Neural crest cell (in vitro differentiated cells): ENCODE measurements around the gene DNASE1L2. TPM values are rescaled to one million over a fixed set of nuclear protein-coding genes. Genes with fewer than 3 reads are reported as not detected.

Source experiments
- DNase-seq: peaks from one replicate; pipeline ENCODE4 v3.0.0; 2021; ENCODE audit warnings: low read depth, mixed read lengths, low spot score
- H3K27ac Mint-ChIP-seq: one replicate; pipeline ENCODE4 v1.8.0; 2021; ENCODE audit warnings: mild to moderate bottlenecking, mixed read lengths; ENCODE audit not compliant: unreplicated experiment
- H3K27me3 Mint-ChIP-seq: 2 replicates; pipeline ENCODE4 v1.8.0; 2021; ENCODE audit warnings: low read depth, mild to moderate bottlenecking, mixed read lengths
- H3K36me3 Mint-ChIP-seq: 2 replicates; pipeline ENCODE4 v1.8.0; 2021; ENCODE audit warnings: low read depth, mild to moderate bottlenecking, mixed read lengths
- H3K4me1 Mint-ChIP-seq: 2 replicates; pipeline ENCODE4 v1.8.0; 2021; ENCODE audit warnings: mixed read lengths
- H3K4me3 Mint-ChIP-seq: one replicate; pipeline ENCODE4 v1.8.0; 2021; ENCODE audit warnings: mild to moderate bottlenecking, mixed read lengths
- H3K9me3 Mint-ChIP-seq: 2 replicates; pipeline ENCODE4 v1.8.0; 2021; ENCODE audit warnings: mixed read lengths
- CTCF ChIP-seq: fragments of 200-600 bp; sonication (generic); conservative IDR thresholded peaks from 2 replicates; pipeline ENCODE4 v1.5.0; 2021; ENCODE audit warnings: antibody characterized with exemption, mild to moderate bottlenecking
- total RNA-seq: library from RNA; stranded (reverse); gene quantifications from 2 replicates; pipeline ENCODE4 v1.2.1, GENCODE V29; 2021

Gene DNASE1L2
- total RNA-seq, 1 donor from 2014 or later = 1.6 TPM

GRCh38 chr16:2242598-2242997, 6.4 kb downstream of the DNASE1L2 start:
- H3K27ac Mint-ChIP-seq = no peak overlapping the region
- peaks cover 19% of the 10 kb centered on the region for H3K27me3 Mint-ChIP-seq
- H3K4me1 Mint-ChIP-seq = no peaks in the 10 kb centered on the region
- peaks cover 5% of the 10 kb centered on the region for H3K36me3 Mint-ChIP-seq
- DNase-seq = no peak
- H3K9me3 Mint-ChIP-seq = no peaks in the 10 kb centered on the region
- no peak for TF ChIP-seq CTCF
- peak overlapping the region; percentile 4 for H3K4me3 Mint-ChIP-seq

GRCh38 chr16:2243031-2243528, 6.8 kb downstream of the DNASE1L2 start:
- peaks cover 5% of the 10 kb centered on the region for H3K36me3 Mint-ChIP-seq
- H3K4me1 Mint-ChIP-seq = no peaks in the 10 kb centered on the region
- H3K27me3 Mint-ChIP-seq = peaks cover 17% of the 10 kb centered on the region
- H3K4me3 Mint-ChIP-seq = no peak overlapping the region
- DNase-seq = no peak
- H3K27ac Mint-ChIP-seq = no peak overlapping the region
- H3K9me3 Mint-ChIP-seq = no peaks in the 10 kb centered on the region
- TF ChIP-seq CTCF = no peak

- no peak for TF ChIP-seq CTCF
- no peaks in the 10 kb centered on the region for H3K4me1 Mint-ChIP-seq
- peaks cover 12% of the 10 kb centered on the region for H3K27me3 Mint-ChIP-seq
- H3K4me3 Mint-ChIP-seq = peak overlapping the region; percentile 22
- H3K36me3 Mint-ChIP-seq = peaks cover 5% of the 10 kb centered on the region
- H3K27ac Mint-ChIP-seq = no peak overlapping the region
- no peaks in the 10 kb centered on the region for H3K9me3 Mint-ChIP-seq
- no peak for DNase-seq
These were observed 7.5 kb downstream of the DNASE1L2 start for GRCh38 chr16:2243781-2244180.

GRCh38 chr16:2244301-2244700, 8.1 kb downstream of the DNASE1L2 start:
- no peak for TF ChIP-seq CTCF
- Mint-ChIP-seq H3K36me3 (peaks cover 5% of the 10 kb centered on the region), H3K4me3 (no peak overlapping the region), H3K27me3 (peaks cover 10% of the 10 kb centered on the region), H3K4me1 (no peaks in the 10 kb centered on the region), H3K9me3 (no peaks in the 10 kb centered on the region), H3K27ac (no peak overlapping the region)
- DNase-seq = no peak

- Mint-ChIP-seq H3K36me3 (peaks cover 5% of the 10 kb centered on the region), H3K4me3 (peak overlapping the region; percentile 15)
- TF ChIP-seq CTCF = no peak
These were observed 8.9 kb downstream of the DNASE1L2 start for GRCh38 chr16:2244926-2245795.

More at GRCh38 chr16:2244926-2245795, 8.9 kb downstream of the DNASE1L2 start:
- H3K9me3 Mint-ChIP-seq = no peaks in the 10 kb centered on the region
- DNase-seq = no peak
- no peak overlapping the region for H3K27ac Mint-ChIP-seq
- H3K4me1 Mint-ChIP-seq = no peaks in the 10 kb centered on the region
- H3K27me3 Mint-ChIP-seq = peaks cover 3% of the 10 kb centered on the region
